GM12891 (cell line): ENCODE measurements around the gene DNAH7.

Experiments
- POLR2A ChIP-seq: IDR thresholded peaks from 2 replicates; pipeline ENCODE4 v1.6.1; 2011; ENCODE audit warnings: low read depth, low read length, control low read depth
- POLR2AphosphoS5 ChIP-seq: IDR thresholded peaks from 2 replicates; pipeline ENCODE4 v1.6.1; 2011; ENCODE audit warnings: low read depth, low read length, control low read depth
- SPI1 ChIP-seq: IDR thresholded peaks from 2 replicates; pipeline ENCODE4 v1.6.1; 2011; ENCODE audit warnings: low read depth, low read length, control low read depth
- TAF1 ChIP-seq: IDR thresholded peaks from 2 replicates; pipeline ENCODE4 v1.6.1; 2011; ENCODE audit warnings: low read depth, low read length, control low read depth

GRCh38 chr2:195910570-195910969 is 158.1 kb downstream of the DNAH7 start:
- TF ChIP-seq POLR2AphosphoS5 (no peak), POLR2A (no peak), TAF1 (no peak), SPI1 (no peak)
